ENCODE data around the gene ARHGAP45.
"Not testable (repeated sequence)": the region's sequence is repeated elsewhere in the genome, so short reads cannot be mapped to it uniquely, and the experiment has no call there.

The ARHGAP45 gene

GRCh38 chr19:1121395-1121794, 54.4 kb downstream of the ARHGAP45 start:
- no peak for DNase-seq

GRCh38 chr19:1122021-1122971, 55.3 kb downstream of the ARHGAP45 start:
- DNase-seq: no peak

DNA sequence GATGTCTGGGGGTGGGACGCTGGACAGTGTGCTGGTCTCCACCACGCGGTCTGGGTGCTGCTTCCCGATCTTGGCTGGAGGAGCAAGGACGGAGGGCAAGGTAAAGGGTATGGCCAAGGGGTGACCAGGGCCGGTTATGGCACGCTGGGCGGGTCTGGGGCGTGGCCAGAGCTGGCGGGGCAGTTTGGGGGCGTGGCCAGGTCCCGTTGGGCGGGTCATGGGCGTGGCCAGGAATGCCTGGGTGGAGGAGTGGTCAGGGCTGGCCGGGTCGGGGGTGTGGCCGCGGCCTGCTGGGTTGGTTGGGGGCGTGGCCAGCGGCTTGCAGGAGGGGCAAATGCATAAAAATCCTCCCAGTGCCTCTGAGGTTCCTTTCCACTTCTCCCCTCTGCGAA, 56.0 kb downstream of the ARHGAP45 start:
- DNase-seq: peak; percentile 29

- DNase-seq: no peak
Observed at GRCh38 chr19:1123381-1123780, 56.4 kb downstream of the ARHGAP45 start.

DNA sequence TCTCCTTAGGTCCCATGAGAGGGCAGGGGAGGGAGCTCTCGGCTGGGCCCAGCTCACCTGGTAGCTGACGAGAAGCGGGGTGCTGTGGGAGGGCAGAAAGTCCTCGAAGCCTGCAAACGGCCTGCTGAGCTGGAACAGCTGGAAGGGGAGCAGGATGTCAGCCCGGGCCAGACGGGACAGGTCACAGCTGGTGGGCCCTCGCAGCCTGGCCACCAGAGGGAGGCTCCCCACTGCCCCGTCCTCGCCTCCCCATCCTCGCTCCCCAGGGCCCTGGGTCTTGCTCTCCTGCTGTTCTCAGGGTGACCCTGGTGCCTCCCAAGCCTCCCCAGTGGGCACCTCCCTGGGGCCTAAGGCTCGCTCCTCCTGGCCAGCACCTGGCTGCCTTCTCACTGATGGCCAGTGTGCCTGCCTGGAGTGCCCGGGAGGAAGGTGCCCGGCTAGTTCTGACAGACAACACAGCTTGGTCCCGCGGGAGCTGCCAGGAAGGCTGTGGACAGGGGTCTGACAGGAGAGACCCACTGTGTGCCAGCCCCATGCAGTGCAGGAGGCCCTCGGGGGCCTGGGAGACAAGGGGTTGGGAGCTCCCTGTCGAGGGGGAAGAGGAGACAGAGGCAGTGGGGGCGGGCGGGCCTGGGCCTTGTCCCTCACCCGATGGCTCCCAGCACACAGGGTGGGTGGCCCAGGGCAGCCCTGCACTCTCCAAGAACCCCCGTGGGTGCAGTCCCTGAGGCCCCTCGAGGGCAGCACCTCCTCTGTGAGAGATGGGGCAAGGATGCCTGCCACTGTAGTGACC, 57.1 kb downstream of the ARHGAP45 start:
- DNase-seq: no peak

- DNase-seq: no peak
Observed at GRCh38 chr19:1125601-1126467, 58.9 kb downstream of the ARHGAP45 start.

DNA sequence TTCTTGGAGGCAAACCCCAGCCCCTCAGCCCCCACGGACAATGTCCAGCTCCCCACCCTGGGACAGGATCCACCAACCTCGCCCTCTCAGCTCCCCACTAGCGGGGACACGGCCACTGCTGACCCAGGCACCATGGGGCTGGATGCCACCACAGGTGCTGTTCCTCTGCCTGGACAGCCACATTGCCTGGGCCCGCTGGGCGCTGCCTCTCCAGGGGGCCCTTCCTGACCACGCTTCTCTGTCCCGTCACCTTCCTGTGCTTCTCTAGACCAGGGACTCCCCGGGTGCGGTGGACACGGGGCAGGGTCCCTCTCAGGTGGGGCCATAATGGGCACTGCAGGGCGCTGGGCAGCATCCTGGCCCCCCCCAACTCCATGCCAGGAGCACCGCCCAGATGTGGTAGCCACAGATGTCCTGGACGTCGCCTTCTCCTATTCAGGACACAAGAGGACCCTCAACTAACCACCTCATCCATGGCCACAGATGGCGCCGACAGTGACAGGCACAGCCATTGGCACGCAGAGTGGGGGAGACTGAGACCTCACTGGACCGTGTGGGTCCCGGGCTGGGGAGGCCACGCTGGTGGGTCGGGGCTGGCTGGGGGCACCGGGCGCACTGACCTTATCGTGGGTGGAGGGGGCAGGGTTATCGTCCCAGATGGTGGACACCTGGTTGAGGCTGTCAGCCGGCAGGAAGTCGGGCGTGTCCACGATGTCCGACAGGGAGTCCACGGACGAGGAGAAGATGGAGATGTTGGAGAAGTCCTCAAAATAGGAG, 60.2 kb downstream of the ARHGAP45 start:
- DNase-seq: no peak

- DNase-seq: no peak
Observed at GRCh38 chr19:1128106-1128505, 61.1 kb downstream of the ARHGAP45 start.

DNA sequence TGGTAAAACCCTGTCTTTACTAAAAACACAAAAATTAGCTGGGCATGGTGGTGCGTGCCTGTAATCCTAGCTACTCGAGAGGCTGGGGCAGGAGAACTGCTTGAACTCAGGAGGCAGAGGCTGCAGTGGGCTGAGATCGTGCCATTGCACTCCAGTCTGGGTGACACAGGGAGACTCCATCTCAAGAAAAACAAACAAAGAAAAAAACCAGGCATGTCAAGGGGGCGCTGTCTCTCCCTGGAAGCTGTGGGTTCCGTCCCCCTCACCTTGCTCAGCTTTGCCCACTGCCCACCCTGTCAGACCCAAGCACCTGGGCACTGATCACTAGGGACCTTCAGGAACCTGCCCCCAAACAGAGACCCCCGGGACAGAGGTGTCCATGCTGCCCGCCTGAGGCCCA, 62.1 kb downstream of the ARHGAP45 start:
- not testable (repeated sequence) for DNase-seq

GRCh38 chr19:1129535-1129934, 62.6 kb downstream of the ARHGAP45 start:
- DNase-seq: no peak

DNA sequence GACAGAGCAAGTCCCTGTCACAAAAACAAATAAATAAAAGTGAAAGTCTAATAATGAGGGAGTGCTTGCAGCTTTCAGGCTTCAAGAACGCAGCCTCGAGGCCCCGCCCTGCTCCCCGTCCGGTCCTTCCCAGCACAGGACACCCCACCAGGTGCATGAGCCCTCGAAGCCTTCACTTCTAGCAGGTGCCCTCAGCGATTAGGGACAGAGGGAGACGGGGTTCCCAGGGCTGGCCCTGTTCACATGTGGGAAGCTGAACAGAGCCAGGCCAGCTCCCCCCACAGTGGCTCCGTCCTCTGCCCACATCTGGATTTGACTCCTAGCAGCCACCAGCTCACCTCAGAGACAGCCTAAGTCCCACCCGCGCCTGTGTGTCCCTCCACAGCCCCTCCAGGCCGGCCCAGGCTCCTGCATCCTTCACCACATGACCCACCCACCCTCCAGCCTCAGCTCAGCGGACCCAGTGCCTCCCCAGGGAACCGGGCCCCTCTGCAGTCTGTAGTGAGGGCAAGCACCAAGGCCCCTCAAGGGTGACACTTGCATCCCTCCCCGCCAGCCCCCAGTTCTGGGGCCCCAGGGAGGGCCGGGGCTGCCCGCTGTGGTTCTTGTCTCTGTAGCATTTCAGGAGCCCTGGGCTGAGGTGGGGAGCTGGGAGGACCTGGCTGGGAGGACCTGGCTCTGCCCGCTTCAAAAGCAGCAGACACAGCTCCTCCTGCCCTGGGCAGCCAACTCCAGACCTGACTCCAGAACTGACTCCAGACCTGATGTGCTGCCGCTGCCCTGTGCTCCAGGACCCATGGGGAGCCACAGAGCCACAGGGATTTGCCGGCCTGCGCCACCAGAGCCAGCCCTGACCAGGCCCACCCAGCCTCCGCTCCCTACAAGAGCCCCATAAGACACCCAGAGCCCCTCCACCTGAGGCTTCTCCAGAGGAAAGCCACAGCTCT, 64.1 kb downstream of the ARHGAP45 start:
- no peak for DNase-seq

DNA sequence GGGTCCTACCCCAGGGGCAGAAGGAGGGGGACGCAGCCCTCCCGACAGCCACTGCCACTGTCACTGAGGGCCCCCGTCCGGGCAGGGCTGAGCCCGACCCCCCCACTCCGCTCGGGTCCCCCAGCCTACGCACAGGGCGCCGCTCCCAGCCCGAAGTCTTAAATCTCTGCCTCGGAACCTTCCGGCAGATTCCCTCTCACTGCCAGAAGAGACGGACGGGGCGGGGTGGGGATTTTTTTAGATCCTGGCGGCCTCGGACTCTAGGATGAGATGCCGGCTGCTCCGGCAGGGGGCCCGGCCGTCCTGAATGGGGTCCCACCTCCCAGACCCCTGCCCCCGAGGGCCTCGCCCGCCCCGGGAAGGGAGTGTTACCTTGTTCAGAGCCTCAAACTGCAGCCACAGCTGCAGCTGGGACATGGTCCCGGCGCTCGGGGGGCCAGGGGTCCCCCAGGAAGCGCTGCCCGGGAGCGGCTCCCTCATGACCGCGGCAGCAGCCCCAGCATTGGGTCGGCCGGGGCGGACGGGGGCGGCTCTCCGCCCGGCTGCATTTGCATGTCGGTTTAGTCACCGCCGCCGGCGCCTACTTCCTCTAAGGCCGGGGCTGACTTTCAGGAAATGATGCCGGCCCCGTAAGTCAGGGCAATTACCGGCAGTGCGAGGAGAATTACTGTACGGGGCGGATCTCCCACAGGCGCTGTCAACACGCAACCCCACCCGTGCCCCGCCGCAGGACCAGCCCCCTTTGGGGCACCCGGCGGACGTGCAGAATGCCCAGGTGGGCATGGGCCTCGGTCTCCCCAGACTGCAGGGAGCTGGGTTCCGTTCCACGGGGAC, 65.0 kb downstream of the ARHGAP45 start:
- DNase-seq: peak; percentile 73

DNA sequence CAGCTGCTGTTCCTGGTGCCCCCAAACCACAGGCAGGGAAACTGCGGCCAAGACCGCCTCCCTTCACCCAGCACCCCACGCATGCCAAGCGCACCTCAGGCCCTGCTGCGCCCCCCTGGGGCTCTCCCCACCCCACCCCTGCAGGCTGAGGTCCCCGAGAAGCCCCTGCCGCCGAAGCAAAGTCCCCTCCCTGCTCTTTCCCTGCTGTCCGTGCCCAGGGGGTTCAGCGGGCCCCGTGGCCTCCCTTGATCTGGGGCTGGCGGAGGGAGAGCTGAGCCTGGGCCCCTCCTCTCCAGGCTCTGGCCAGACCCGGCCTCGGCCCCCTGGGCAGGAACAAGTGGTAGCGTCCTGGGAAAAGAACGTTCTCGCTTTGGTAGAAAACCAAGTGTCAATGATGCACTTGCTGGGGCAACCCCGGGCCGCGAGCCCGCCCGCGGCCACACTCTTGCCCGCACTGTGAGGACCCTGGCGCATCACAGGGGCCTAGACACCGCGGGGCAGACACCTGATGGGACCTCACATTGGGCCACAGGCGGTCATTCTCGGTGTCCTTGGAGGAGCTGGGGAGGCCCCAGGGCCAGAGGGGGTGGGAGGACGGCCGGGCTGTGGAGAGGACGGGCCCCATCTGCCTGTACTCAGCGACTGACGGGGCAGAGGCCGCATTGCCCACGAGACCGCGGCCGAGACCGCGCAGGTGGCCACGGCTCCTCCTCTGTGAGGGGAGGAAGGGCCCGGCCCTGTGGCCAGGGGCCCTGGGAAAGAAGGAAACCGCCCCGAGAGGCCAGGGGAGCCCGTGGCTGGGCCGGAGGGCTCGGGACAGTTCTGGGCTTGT, 65.8 kb downstream of the ARHGAP45 start:
- no peak for DNase-seq

DNA sequence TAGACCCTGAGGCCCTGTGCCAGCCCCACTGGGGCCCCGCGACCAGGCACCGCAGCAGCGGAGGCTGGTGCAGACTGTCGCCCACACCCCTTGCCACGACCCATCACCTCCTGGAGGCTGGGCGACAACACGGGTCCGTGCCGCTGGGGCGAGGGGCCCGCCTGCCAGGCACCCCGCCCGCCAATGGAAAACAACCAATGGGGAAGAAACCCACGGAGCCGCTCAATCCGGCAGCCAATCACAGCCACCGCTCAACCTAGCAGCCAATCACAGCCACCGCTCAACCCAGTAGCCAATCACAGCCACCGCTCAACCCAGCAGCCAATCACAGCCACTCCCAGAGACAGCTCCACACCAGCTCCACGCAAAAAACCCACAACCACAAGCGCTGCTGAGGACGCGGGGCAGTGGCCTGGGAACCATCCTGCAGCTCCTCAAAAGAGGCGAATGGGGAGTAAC, 66.5 kb downstream of the ARHGAP45 start:
- DNase-seq: no peak

- DNase-seq: no peak
Observed at GRCh38 chr19:1134431-1134830, 67.5 kb downstream of the ARHGAP45 start.

- DNase-seq: no peak
Observed at GRCh38 chr19:1135454-1135853, 68.5 kb downstream of the ARHGAP45 start.

DNA sequence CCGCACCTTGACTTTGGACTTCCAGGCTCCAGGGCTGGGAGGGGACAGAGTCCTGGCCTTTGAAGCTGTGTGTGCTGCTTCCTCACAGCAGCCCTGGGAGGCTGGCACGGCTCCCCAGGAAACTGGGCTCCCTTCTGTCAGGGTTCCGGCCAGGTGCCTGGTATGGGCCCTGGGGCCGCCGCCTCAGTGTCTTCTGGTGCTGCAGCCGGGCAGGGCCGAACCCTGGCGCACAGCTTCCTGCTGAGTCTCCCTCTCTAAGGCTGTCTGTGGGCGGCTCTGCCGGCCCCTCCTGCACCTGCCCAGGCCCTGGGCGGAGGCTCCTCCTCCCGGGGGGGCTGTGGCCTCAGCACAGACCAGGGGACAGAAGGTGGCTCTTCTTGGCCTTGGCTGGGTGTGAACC, 69.2 kb downstream of the ARHGAP45 start:
- no peak for DNase-seq

Measured in kidney glomerular epithelial cell (primary cell).